ENCODE results near the gene RXFP3.

- TF ChIP-seq CTCF (IDR thresholded peaks at IDR 0.05) (no peak), EZH2 (IDR thresholded peaks at IDR 0.05) (no peak), EZH2phosphoT487 (IDR thresholded peaks at IDR 0.05) (no peak)
Observed at GRCh38 chr5:33938507-33938796, 2.3 kb downstream of the RXFP3 start.
